Mesodermal cell (in vitro differentiated cells): ENCODE measurements around the gene NUAK1.
A peak's percentile ranks its signal among the peaks of the same experiment; 100 is the strongest.

Experiments
- H3K27ac ChIP-seq: 2 replicates; pipeline ENCODE4 v1.7.0; 2013; ENCODE audit warnings: mild to moderate bottlenecking, low read depth, low read length, moderate library complexity; ENCODE audit not compliant: severe bottlenecking
- H3K36me3 ChIP-seq: 2 replicates; pipeline ENCODE4 v1.7.1; 2013; ENCODE audit warnings: mild to moderate bottlenecking, low read length, moderate library complexity; ENCODE audit not compliant: control insufficient read depth, insufficient read depth
- H3K4me1 ChIP-seq: one replicate; pipeline ENCODE4 v1.7.1; 2013; ENCODE audit warnings: mild to moderate bottlenecking, low read length; ENCODE audit not compliant: insufficient read depth, control insufficient read depth, poor library complexity, severe bottlenecking
- H3K4me3 ChIP-seq: 2 replicates; pipeline ENCODE4 v1.7.0; 2013; ENCODE audit warnings: low read length, control low read depth, mild to moderate bottlenecking; ENCODE audit not compliant: insufficient read depth, poor library complexity, severe bottlenecking; ENCODE audit errors: extremely low read depth
- H3K9me3 ChIP-seq: 2 replicates; pipeline ENCODE4 v1.7.1; 2013; ENCODE audit warnings: mild to moderate bottlenecking, low read length, moderate library complexity; ENCODE audit not compliant: control insufficient read depth
- WGBS, 2 experiments: methylation state at CpG; one replicate each; pipeline ENCODE4 v1.1.5; 2013; ENCODE audit warnings: missing lambda C conversion rate in 2 of 2; ENCODE audit not compliant: insufficient coverage in 2 of 2; 5-methylcytosine and 5-hydroxymethylcytosine counted together

The NUAK1 gene

GRCh38 chr12:106130474-106131113 is 8.2 kb downstream of the NUAK1 start:
- Histone ChIP-seq H3K4me1 (peaks cover 76% of the 10 kb centered on the region), H3K9me3 (no peaks in the 10 kb centered on the region), H3K27ac (no peak overlapping the region), H3K36me3 (peaks cover 40% of the 10 kb centered on the region), H3K4me3 (no peak overlapping the region)
- WGBS, 2 experiments, result 93% methylated on average over 7 to 8 of the region's 8 CpGs

GRCh38 chr12:106128585-106129328 is 10.0 kb downstream of the NUAK1 start:
- Histone ChIP-seq H3K36me3 (peaks cover 23% of the 10 kb centered on the region), H3K4me3 (no peak overlapping the region), H3K27ac (no peak overlapping the region), H3K4me1 (peaks cover 68% of the 10 kb centered on the region), H3K9me3 (no peaks in the 10 kb centered on the region)
- WGBS, 2 experiments, result 59 to 66% methylated on average over 6 to 7 of the region's 11 CpGs

GRCh38 chr12:106127338-106128126 is 11.2 kb downstream of the NUAK1 start:
- H3K27ac ChIP-seq, result peak overlapping the region; percentile 78
- H3K36me3 ChIP-seq, result peaks cover 30% of the 10 kb centered on the region
- H3K4me1 ChIP-seq, result peaks cover 56% of the 10 kb centered on the region
- 85 to 90% methylated on average over 8 to 9 of the region's 10 CpGs for WGBS, 2 experiments
- H3K9me3 ChIP-seq, result no peaks in the 10 kb centered on the region
- no peak overlapping the region for H3K4me3 ChIP-seq

GRCh38 chr12:106126441-106127337 is 12.1 kb downstream of the NUAK1 start:
- Histone ChIP-seq H3K4me3 (no peak overlapping the region), H3K9me3 (no peaks in the 10 kb centered on the region), H3K4me1 (peaks cover 50% of the 10 kb centered on the region), H3K27ac (peak overlapping the region; percentile 78), H3K36me3 (peaks cover 39% of the 10 kb centered on the region)
- 100% methylated on average over 1 of the region's 2 CpGs for WGBS, 2 experiments

GRCh38 chr12:106125351-106126095 is 13.2 kb downstream of the NUAK1 start:
- Histone ChIP-seq H3K4me3 (no peak overlapping the region), H3K9me3 (no peaks in the 10 kb centered on the region), H3K27ac (peak overlapping the region; percentile 26), H3K4me1 (peaks cover 47% of the 10 kb centered on the region), H3K36me3 (peaks cover 39% of the 10 kb centered on the region)
- WGBS, 2 experiments, result 79 to 95% methylated on average over 4 to 6 of the region's 9 CpGs

GRCh38 chr12:106123551-106124081 is 15.1 kb downstream of the NUAK1 start:
- Histone ChIP-seq H3K4me1 (peaks cover 52% of the 10 kb centered on the region), H3K4me3 (no peak overlapping the region)
- WGBS, 2 experiments, result 87 to 90% methylated on average over 8 to 9 of the region's 10 CpGs

GRCh38 chr12:106123110-106123509 is 15.6 kb downstream of the NUAK1 start:
- no peak overlapping the region for H3K27ac ChIP-seq
- H3K4me3 ChIP-seq, result no peak overlapping the region
- H3K9me3 ChIP-seq, result no peaks in the 10 kb centered on the region
- WGBS, 2 experiments, result 92 to 100% methylated on average over 3 to 4 of the region's 5 CpGs
- peaks cover 56% of the 10 kb centered on the region for H3K4me1 ChIP-seq
- H3K36me3 ChIP-seq, result peaks cover 27% of the 10 kb centered on the region

More at GRCh38 chr12:106123551-106124081, 15.1 kb downstream of the NUAK1 start:
- H3K9me3 ChIP-seq, result no peaks in the 10 kb centered on the region
- H3K36me3 ChIP-seq, result peaks cover 31% of the 10 kb centered on the region
- no peak overlapping the region for H3K27ac ChIP-seq

GRCh38 chr12:106122004-106122403 is 16.8 kb downstream of the NUAK1 start:
- Histone ChIP-seq H3K27ac (no peak overlapping the region), H3K4me3 (no peak overlapping the region), H3K36me3 (peaks cover 27% of the 10 kb centered on the region), H3K4me1 (peaks cover 50% of the 10 kb centered on the region), H3K9me3 (no peaks in the 10 kb centered on the region)
- WGBS, 2 experiments, result 89 to 100% methylated on average over 2 of the region's 3 CpGs

- H3K4me3 ChIP-seq, result no peak overlapping the region
- H3K9me3 ChIP-seq, result no peaks in the 10 kb centered on the region
- peaks cover 51% of the 10 kb centered on the region for H3K4me1 ChIP-seq
- no peak overlapping the region for H3K27ac ChIP-seq
- peaks cover 31% of the 10 kb centered on the region for H3K36me3 ChIP-seq
- WGBS, 2 experiments, result 92 to 93% methylated on average over 7 of the region's 8 CpGs
These were observed 18.1 kb downstream of the NUAK1 start for GRCh38 chr12:106120519-106121105.
